Liver (tissue), 9 donors: ENCODE measurements around the gene RB1. TPM values are rescaled to one million over a fixed set of nuclear protein-coding genes. Genes with fewer than 3 reads are reported as not detected.

Experiments used
- DNase-seq: peaks from one replicate; pipeline ENCODE4 v3.0.0-alpha.2; 2017; ENCODE audit warnings: low spot score
- H3K27ac ChIP-seq, 2 donors: one replicate each; pipeline ENCODE4 v1.7.0; 2013; ENCODE audit warnings: inconsistent platforms in 2 of 2, low read length in 2 of 2, control low read depth in 1 of 2, low read depth in 1 of 2, mild to moderate bottlenecking in 1 of 2
- H3K27me3 ChIP-seq, 4 donors: one replicate each; pipeline versions ENCODE4 v1.6.1 to v1.7.0; 2013; ENCODE audit warnings: low read length in 3 of 4, inconsistent platforms in 1 of 4, mild to moderate bottlenecking in 1 of 4, moderate library complexity in 1 of 4; ENCODE audit not compliant: control insufficient read depth in 4 of 4, insufficient read depth in 4 of 4
- H3K36me3 ChIP-seq, 4 donors: one replicate each; pipeline versions ENCODE4 v1.6.1 to v1.7.0; 2013; ENCODE audit warnings: low read length in 3 of 4, mild to moderate bottlenecking in 3 of 4, low read depth in 1 of 4, moderate library complexity in 1 of 4; ENCODE audit not compliant: control insufficient read depth in 4 of 4, insufficient read depth in 3 of 4
- H3K4me1 ChIP-seq, 4 donors: one replicate each; pipeline versions ENCODE4 v1.6.1 to v1.7.0; 2013; ENCODE audit warnings: low read length in 3 of 4, mild to moderate bottlenecking in 3 of 4, moderate library complexity in 1 of 4; ENCODE audit not compliant: control insufficient read depth in 4 of 4, insufficient read depth in 4 of 4
- H3K4me3 ChIP-seq, 3 donors: one replicate each; pipeline versions ENCODE4 v1.6.1 to v1.7.0; 2013; ENCODE audit warnings: low read length in 3 of 3, control low read depth in 1 of 3, low read depth in 1 of 3, mild to moderate bottlenecking in 1 of 3
- H3K9ac ChIP-seq, 2 donors: one replicate each; pipeline ENCODE4 v1.7.0; 2013; ENCODE audit warnings: low read length in 2 of 2, mild to moderate bottlenecking in 2 of 2, moderate library complexity in 2 of 2, control low read depth in 1 of 2, low read depth in 1 of 2
- H3K9me3 ChIP-seq, 4 donors: one replicate each; pipeline versions ENCODE4 v1.6.1 to v1.7.0; 2013; ENCODE audit warnings: low read length in 3 of 4; ENCODE audit not compliant: control insufficient read depth in 4 of 4
- ATF3 ChIP-seq: IDR thresholded peaks from 2 replicates; pipeline ENCODE4 v1.6.1; 2016; ENCODE audit warnings: antibody characterized with exemption
- CTCF ChIP-seq: fragments of 150-350 bp; IDR thresholded peaks from 2 replicates; pipeline ENCODE4 v1.5.1; 2017; ENCODE audit warnings: improper control_type of control experiment, low read depth, low read length; ENCODE audit not compliant: missing input control
- EGR1 ChIP-seq, 2 donors: IDR thresholded peaks; 2 replicates each; pipeline ENCODE4 v1.6.1; 2016 to 2018; ENCODE audit warnings: antibody characterized with exemption in 2 of 2, low read depth in 2 of 2
- FOXA1 ChIP-seq: IDR thresholded peaks from 2 replicates; pipeline ENCODE4 v1.6.1; 2016; ENCODE audit warnings: antibody characterized with exemption
- FOXA2 ChIP-seq: IDR thresholded peaks from 2 replicates; pipeline ENCODE4 v1.6.1; 2016; ENCODE audit warnings: antibody characterized with exemption
- GABPA ChIP-seq, 2 donors: IDR thresholded peaks in 1 of 2; conservative IDR thresholded peaks in 1 of 2; 2 replicates each; pipeline ENCODE4 v1.6.1; 2016; ENCODE audit warnings: antibody characterized with exemption in 2 of 2, mild to moderate bottlenecking in 1 of 2, moderate library complexity in 1 of 2
- HNF4A ChIP-seq, 2 donors: conservative IDR thresholded peaks; 2 replicates each; pipeline ENCODE4 v1.6.1; 2016; ENCODE audit warnings: antibody characterized with exemption in 2 of 2, mild to moderate bottlenecking in 2 of 2
- HNF4G ChIP-seq: IDR thresholded peaks from 2 replicates; pipeline ENCODE4 v1.6.1; 2016; ENCODE audit warnings: antibody characterized with exemption
- JUND ChIP-seq, 2 donors: IDR thresholded peaks; 2 replicates each; pipeline ENCODE4 v1.6.1; 2016; ENCODE audit warnings: antibody characterized with exemption in 2 of 2
- MAX ChIP-seq: IDR thresholded peaks from 2 replicates; pipeline ENCODE4 v1.6.1; 2016; ENCODE audit warnings: antibody characterized with exemption
- NR2F2 ChIP-seq: IDR thresholded peaks from 2 replicates; pipeline ENCODE4 v1.6.1; 2016; ENCODE audit warnings: antibody characterized with exemption
- RAD21 ChIP-seq, 2 donors: IDR thresholded peaks; 2 replicates each; pipeline ENCODE4 v1.6.1; 2016; ENCODE audit warnings: antibody characterized with exemption in 2 of 2, mild to moderate bottlenecking in 2 of 2
- REST ChIP-seq: IDR thresholded peaks from 2 replicates; pipeline ENCODE4 v1.6.1; 2016; ENCODE audit warnings: antibody characterized with exemption, mild to moderate bottlenecking
- RXRA ChIP-seq, 2 donors: IDR thresholded peaks; 2 replicates each; pipeline ENCODE4 v1.6.1; 2017 to 2018; ENCODE audit warnings: antibody characterized with exemption in 2 of 2, mild to moderate bottlenecking in 1 of 2
- SP1 ChIP-seq: IDR thresholded peaks from 2 replicates; pipeline ENCODE4 v1.6.1; 2018; ENCODE audit warnings: antibody characterized with exemption, mild to moderate bottlenecking
- TAF1 ChIP-seq: conservative IDR thresholded peaks from 2 replicates; pipeline ENCODE4 v1.6.1; 2016; ENCODE audit warnings: antibody characterized with exemption, mild to moderate bottlenecking
- YY1 ChIP-seq: IDR thresholded peaks from 2 replicates; pipeline ENCODE4 v1.6.1; 2016; ENCODE audit warnings: antibody characterized with exemption, mild to moderate bottlenecking
- ZBTB33 ChIP-seq: IDR thresholded peaks from 2 replicates; pipeline ENCODE4 v1.6.1; 2016; ENCODE audit warnings: antibody characterized with exemption
- WGBS: extraction: QIAGEN DNeasy Blood & Tissue Kit; methylation state at CpG from one replicate; pipeline ENCODE4 v1.1.7; 2013; 5-methylcytosine and 5-hydroxymethylcytosine counted together
- polyA plus RNA-seq, 2 donors: library from polyadenylated mRNA; stranded (reverse) in 1 of 2; unstranded in 1 of 2; fragments of 200-250 nt in 1 of 2; fragments of >200 nt in 1 of 2; fragmentation: Nextera tagmentation in 1 of 2; extraction: Ambion mirVana in 1 of 2; gene quantifications; one replicate each; pipeline versions ENCODE4 v1.2.1 to v1.2.3, GENCODE V29; 2013 to 2015
- total RNA-seq, 2 donors: library from RNA; depleted of rRNA; stranded (reverse); fragments of >200 nt; gene quantifications; one replicate each; pipeline ENCODE4 v1.2.3, GENCODE V29; 2014
- donor health status: healthy.
- donor health status: healthy.
- donor health status: healthy.
- donor health status: healthy.
- donor health status: healthy.

RB1 gene
- total and polyA plus RNA-seq, 4 donors: 6.6 to 30.6 (median 8.9) TPM

GRCh38 chr13:48344264-48344663 lies 40.7 kb downstream of the RB1 start:
- no peak overlapping the region for H3K4me3 ChIP-seq
- no peaks in the 10 kb centered on the region for H3K4me1 ChIP-seq
- 93% methylated on average over 2 of the region's 2 CpGs for WGBS
- TF ChIP-seq JUND (IDR thresholded peaks at IDR 0.05) (no peak), EGR1 (IDR thresholded peaks at IDR 0.05; ENCODE audit: low read depth in 2 of 2) (no peak), TAF1 (no peak), HNF4G (no peak), RXRA (IDR thresholded peaks at IDR 0.05) (no peak), YY1 (no peak), SP1 (no peak), HNF4A (conservative IDR thresholded peaks at IDR 0.05) (no peak)
- no peak for DNase-seq
- H3K27me3 ChIP-seq: no peaks in the 10 kb centered on the region
- no peak overlapping the region for H3K27ac ChIP-seq
- H3K9ac ChIP-seq: no peak overlapping the region
- H3K36me3 ChIP-seq: peaks cover 0 to 3% (median under 1%) of the 10 kb centered on the region in 4 donors
- H3K9me3 ChIP-seq: peaks cover 0 to 1% (median 0%) of the 10 kb centered on the region in 4 donors

GRCh38 chr13:48346583-48346982 lies 43.0 kb downstream of the RB1 start:
- 89% methylated on average over 1 of the region's 1 CpG for WGBS
- H3K27ac ChIP-seq: no peak overlapping the region
- no peak for DNase-seq

GRCh38 chr13:48349525-48349924 lies 46.0 kb downstream of the RB1 start:
- Histone ChIP-seq H3K4me1 (no peaks in the 10 kb centered on the region), H3K36me3 (peaks cover 0 to 6% (median 2%) of the 10 kb centered on the region in 4 donors), H3K27me3 (no peaks in the 10 kb centered on the region), H3K4me3 (no peak overlapping the region), H3K27ac (no peak overlapping the region), H3K9ac (no peak overlapping the region), H3K9me3 (peaks cover 0 to 3% (median 0%) of the 10 kb centered on the region in 4 donors)
- no peak for TF ChIP-seq HNF4A (conservative IDR thresholded peaks at IDR 0.05)
- no peak for TF ChIP-seq FOXA2
- no peak for TF ChIP-seq FOXA1
- TF ChIP-seq RXRA (IDR thresholded peaks at IDR 0.05): no peak
- no peak for TF ChIP-seq CTCF
- no peak for TF ChIP-seq TAF1
- no peak for TF ChIP-seq RAD21 (IDR thresholded peaks at IDR 0.05)
- no peak for TF ChIP-seq SP1
- no peak for TF ChIP-seq MAX
- no peak for TF ChIP-seq ZBTB33
- TF ChIP-seq ATF3: no peak
- no peak for TF ChIP-seq YY1
- TF ChIP-seq EGR1 (IDR thresholded peaks at IDR 0.05; ENCODE audit: low read depth in 2 of 2): no peak
- TF ChIP-seq JUND (IDR thresholded peaks at IDR 0.05): no peak
- no peak for TF ChIP-seq GABPA (IDR thresholded peaks at IDR 0.05 in 1 of 2, conservative IDR thresholded peaks at IDR 0.05 in 1 of 2)
- no peak for TF ChIP-seq REST
- TF ChIP-seq NR2F2: no peak
- no peak for TF ChIP-seq HNF4G
- no peak for DNase-seq
- WGBS: 98% methylated on average over 2 of the region's 2 CpGs

More at GRCh38 chr13:48346583-48346982, 43.0 kb downstream of the RB1 start:
- Histone ChIP-seq H3K9ac (no peak overlapping the region), H3K9me3 (no peaks in the 10 kb centered on the region), H3K4me3 (no peak overlapping the region), H3K27me3 (no peaks in the 10 kb centered on the region), H3K4me1 (no peaks in the 10 kb centered on the region), H3K36me3 (peaks cover 0 to 3% (median 2%) of the 10 kb centered on the region in 4 donors)
- TF ChIP-seq EGR1 (IDR thresholded peaks at IDR 0.05; ENCODE audit: low read depth in 2 of 2): no peak
- no peak for TF ChIP-seq JUND (IDR thresholded peaks at IDR 0.05)
- no peak for TF ChIP-seq TAF1
- TF ChIP-seq MAX: no peak
- TF ChIP-seq RXRA (IDR thresholded peaks at IDR 0.05): no peak
- TF ChIP-seq RAD21 (IDR thresholded peaks at IDR 0.05): no peak
